RPMI7951 (cell line): ENCODE results near the gene C2orf49. TPM values are rescaled to one million over a fixed set of nuclear protein-coding genes. Genes with fewer than 3 reads are reported as not detected.

Source experiments
- DNase-seq: peaks from one replicate; pipeline ENCODE4 v3.0.0-alpha.2; 2012; ENCODE audit warnings: low read depth
- total RNA-seq: library from RNA; depleted of rRNA; stranded (reverse); fragments of >200 nt; shearing (Covaris generic); gene quantifications from 2 replicates; pipeline ENCODE4 v1.2.3, GENCODE V29; 2014

C2orf49 gene
- total RNA-seq, 1 experiment from 2014 or later = 26.2 TPM

DNA sequence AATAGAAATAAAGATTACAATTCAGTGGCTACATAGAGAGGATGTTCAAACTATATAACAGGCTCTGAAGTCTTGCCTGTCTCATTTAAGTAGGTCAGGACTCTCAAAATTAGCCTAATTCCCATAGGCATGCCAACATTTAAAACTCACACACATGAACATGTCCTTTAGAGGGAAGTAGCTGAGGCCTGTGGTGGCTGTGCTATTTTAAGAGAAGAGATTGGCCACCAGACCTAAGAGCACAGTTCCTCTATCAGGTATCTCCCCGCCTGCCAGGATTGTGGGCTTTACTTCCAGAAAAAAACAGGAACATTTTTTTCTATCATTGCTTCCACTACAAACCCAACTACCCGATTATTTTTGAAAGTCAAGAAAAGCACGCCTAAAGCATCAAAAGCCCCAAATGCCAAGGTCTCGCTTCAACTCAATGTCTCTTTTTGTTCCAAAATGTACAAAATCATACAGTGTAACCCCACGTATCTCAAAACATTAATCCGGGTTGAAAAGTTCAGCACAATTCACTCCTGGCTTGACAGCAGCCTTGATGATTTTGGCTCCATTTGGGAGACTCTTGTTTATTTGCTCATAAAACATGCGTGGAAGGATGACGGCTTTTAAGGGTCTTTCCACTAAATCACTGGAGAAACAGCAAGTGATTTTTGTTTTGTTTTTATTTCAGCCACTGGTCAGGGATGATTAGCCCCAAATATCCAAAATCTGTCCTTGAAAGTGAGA, 46.3 kb downstream of the C2orf49 start:
- no peak for DNase-seq

GRCh38 chr2:105384216-105384615, 46.9 kb downstream of the C2orf49 start:
- DNase-seq = no peak

GRCh38 chr2:105384861-105385260, 47.5 kb downstream of the C2orf49 start:
- no peak for DNase-seq

GRCh38 chr2:105385731-105386540, 48.6 kb downstream of the C2orf49 start:
- no peak for DNase-seq

GRCh38 chr2:105387225-105387624, 49.9 kb downstream of the C2orf49 start:
- DNase-seq = peak; percentile 52

GRCh38 chr2:105388971-105389381, 51.6 kb downstream of the C2orf49 start:
- no peak for DNase-seq

DNA sequence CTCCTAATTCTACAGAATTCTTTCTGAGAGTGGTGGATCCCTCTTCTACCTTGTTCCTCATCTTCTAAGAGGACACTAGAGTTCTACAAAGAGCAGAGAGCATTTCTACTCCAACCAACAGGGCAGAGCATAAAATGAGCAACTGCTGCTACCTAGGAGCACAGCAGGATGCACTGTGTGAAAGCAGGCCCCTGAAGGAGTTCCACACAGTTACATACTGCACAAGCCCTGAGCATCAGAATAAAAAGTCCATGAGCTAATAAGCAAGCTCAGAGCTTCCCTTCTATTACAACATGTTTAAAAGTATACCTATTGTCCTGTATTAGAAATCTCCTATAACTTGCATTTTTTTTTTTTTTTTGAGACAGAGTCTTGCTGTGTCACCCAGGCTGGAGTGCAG, 53.1 kb downstream of the C2orf49 start:
- no peak for DNase-seq

DNA sequence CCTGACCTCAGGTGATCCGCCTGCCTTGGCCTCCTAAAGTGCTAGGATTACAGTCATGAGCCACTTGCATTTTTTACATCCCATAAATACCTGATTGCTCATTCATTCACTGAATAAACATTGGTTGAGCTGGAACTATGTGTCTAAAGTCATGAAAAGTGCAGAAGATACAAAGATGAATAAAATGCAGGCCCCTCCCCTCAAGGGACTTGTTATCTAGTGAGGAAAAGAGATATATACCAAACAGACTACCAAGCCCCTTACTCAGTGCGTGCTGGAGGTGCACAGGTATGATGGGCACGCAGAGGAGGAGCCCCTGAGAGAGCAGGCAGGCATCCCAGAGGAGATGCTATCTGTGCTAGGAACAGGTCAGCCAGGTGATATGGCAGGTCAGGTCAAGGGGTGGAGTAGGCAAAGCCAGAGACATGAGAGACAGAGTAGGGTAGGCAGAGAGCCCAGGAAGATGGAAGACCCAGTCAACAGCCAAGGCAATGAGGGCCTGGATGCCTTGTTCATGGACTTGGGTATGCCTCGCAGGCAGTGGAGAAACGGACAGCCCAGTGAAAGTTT, 53.8 kb downstream of the C2orf49 start:
- DNase-seq = no peak

- no peak for DNase-seq
These were observed 54.7 kb downstream of the C2orf49 start for GRCh38 chr2:105391763-105392662.

DNA sequence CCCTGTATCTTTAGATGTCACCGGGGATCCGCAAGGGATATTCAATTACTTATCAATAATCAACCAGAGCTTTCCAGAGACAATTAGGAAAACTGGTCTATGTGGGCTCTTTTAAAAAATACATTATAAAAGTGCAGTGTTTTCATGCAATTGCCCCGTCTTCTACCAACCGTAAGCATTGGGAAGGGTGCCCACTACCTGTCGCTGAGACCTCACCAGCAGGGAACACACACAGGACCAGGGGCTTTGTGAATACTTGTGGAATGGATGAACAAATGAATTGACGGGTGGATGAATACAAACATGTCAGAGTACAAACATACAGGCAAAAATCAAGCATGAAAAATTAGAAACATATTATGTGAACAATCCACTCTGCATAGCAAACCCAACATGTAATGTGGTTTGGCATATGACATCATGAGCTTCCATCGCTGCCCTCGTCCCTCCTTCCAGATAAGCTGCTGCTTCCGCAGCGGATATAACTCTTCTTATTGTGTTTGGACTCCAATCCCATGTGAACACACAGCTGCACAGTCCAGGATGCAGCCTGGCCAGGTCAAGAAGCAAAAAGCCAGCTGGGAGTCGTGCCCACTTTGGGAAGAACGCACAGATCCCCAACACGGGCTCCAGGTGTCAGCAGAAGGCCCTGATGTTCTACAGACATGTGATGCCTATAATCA, 56.2 kb downstream of the C2orf49 start:
- no peak for DNase-seq

DNA sequence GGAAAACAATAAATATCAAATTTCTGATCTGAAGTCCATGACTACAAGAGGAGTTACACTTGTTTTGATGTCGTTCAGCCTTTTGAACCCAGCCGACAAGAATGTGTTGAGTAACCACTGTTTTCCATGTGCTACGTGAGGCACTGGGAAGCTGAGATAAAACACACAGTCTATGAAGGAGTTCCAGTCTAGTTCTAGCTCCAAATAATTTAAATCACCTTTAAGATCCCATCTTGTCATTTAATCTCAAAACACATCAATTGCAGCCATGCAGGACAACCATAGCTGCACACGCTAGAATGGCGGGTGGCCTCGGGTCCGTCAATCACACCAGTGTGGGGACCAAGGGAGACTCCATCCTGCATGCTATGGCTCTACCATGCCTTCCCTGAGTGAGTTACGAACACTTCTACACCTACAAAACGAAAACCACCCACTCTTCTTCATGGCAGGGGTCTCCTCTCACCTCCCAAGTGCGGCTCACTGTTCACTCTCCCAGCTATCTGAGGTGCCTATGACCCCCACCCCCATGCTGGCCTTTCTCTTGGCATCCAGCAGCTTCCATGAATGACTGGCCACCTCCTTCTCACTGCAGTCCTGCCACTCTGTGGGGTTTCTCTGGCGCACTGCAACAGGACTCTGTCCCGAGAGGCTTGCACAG, 57.7 kb downstream of the C2orf49 start:
- no peak for DNase-seq

DNA sequence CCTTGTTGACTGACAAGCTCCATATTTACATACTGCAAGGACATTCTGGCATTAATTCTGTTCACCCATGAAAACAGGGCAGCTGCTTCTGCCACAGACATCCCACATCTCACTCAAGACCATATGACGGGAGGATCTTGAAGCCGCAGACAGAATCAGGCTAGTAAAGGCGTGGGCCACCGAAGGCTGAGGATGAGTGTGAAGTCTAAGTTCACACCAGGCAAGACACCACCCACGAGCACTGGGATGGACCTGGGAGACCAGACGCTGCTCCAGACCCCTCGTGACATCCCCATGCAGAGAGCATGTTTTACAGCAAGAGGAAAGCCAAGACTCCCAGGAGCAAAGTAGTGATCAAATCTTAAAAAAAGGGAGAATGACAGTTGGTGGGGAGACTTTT, 58.4 kb downstream of the C2orf49 start:
- no peak for DNase-seq

DNA sequence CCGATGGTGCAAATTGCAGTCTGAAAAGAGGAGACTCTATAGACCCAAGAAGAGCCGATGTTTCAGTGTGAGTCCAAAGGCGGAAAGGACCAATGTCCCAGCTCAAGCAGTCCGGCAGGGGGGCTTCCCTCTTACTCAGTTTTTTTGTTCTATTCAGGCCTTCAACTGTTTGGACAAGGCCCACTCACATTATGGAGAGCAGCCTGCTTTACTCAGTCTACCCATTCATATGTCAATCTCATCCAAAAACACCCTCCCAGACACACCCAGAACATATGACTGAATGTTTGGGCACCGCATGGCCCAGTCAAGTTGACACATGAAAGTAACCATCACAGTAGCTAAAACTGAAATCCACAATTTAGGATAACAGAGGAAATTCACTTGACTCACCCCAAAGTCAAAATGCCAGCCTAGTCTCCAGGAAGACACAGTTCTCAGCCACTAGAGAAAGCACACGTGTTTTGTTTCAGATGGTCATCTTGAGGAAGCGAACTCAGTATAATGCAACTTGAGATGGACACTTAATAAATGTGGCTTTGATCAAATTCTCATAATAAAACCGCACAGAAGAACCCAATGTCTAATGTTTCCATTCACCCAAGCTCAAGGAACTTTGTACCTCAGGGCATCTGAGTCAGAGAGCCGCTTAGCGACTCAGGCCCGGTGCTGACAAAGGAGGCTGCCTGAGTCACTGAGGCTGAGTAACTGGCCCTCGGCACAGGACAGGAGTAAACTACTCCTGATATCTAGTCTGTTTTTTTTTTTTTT, 59.1 kb downstream of the C2orf49 start:
- peak; percentile 100 for DNase-seq

DNA sequence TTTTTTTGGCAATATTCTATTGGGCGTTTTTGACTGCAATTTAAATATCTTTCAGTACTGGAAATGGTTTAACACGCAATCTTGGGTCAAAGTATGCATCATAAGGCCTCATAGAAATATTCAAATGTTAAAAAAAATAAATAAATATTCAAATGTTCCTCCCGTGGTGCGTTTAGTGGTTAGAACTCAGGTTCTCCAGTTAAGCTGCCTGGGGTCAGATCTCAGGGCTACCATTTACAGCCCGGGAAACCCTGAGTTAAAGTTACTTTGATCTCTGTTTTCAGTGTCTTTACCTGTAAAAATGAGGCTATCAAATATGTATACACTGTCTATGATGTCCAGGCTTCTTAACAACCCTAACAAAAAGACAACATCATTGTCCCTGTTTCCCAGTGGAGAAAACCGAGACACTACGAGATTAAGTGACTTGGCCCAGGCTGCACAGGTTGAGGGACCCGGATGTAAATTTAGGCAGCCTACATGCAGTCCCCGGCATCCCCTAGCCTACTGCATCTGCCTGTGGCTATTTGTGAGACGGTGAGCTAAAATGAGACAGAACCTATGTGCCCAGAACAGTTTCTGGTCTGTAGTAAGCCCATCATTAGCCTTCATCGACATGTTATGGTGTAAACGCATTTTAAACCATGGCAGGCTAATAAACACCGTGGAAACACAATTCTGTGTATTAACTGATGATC, 59.8 kb downstream of the C2orf49 start:
- DNase-seq = peak; percentile 73

GRCh38 chr2:105397953-105398335, 60.6 kb downstream of the C2orf49 start:
- no peak for DNase-seq

DNA sequence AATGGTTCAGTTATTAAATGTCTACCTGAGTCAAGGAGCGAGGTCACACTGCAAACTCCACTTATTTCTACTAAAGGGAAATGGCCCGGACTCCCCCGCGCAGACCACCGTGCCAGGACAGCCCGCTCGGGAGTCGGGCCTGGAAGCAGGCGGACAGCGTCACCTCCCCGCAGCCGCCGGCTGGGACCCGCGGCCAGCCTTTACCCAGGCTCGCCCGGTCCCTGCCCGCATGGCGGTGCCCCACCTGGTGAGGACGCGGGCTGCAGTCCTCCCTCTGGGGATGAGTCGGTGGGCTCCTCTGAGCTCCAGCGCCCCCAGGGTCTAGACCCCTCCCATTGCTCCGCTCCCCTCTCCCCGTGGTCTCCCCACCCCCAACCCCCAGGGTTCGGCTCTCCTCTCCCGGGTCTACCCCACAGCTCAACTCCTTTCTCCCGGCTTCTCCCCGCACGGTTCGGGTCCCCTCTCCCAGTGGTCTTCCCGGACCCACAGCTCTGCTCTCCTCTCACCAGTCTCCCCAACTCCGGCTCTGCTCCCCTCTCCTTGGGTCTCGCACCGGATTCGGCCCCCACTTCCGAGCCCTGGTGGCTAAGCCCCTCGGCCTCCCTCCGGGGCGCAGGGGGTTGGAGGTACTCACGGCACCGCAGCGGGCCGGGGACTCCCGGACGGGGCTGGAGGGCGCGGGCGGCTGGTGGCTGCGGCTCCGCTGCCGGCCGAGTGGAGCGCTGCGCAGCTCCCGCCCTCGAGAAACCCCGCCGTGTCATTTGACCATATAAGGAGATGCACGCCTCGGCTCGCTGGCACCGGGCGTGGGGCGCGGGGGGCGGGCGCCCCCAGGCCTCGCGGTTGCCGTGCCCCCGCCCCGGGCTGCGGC, 61.2 kb downstream of the C2orf49 start, which contains the start of gene FHL2:
TSS of gene FHL2 (minus strand) at position 716 of the 871 bp plus-strand sequence. CDS start 12,535 bp downstream, outside the sequence.
- peak; percentile 88 for DNase-seq
